GM21381 (cell line): Measurements from ENCODE around the gene LRRC73.
"Not testable (repeated sequence)": the region's sequence is repeated elsewhere in the genome, so short reads cannot be mapped to it uniquely, and the experiment has no call there.

Experiments used
- ATAC-seq: cut with Tn5 transposase; IDR thresholded peaks from one replicate; pipeline ENCODE4 v1.9.1; 2021; ENCODE audit warnings: mild to moderate bottlenecking, moderate library complexity; ENCODE audit not compliant: unreplicated experiment

The LRRC73 gene

GRCh38 chr6:43511824-43512415 is 1.8 kb upstream of the LRRC73 start:
- no peak for ATAC-seq

GRCh38 chr6:43510827-43511163 is 649 bp upstream of the LRRC73 start:
- no peak for ATAC-seq

- no peak for ATAC-seq
Observed at GRCh38 chr6:43509142-43509983, 783 bp downstream of the LRRC73 start.

GRCh38 chr6:43508481-43509141 is 1.5 kb downstream of the LRRC73 start:
- no peak for ATAC-seq

- ATAC-seq, result peak; percentile 48
Observed at GRCh38 chr6:43506667-43507471, 3.3 kb downstream of the LRRC73 start.

- ATAC-seq, result no peak
Observed at GRCh38 chr6:43506171-43506570, 4.0 kb downstream of the LRRC73 start.

- ATAC-seq, result no peak
Observed at GRCh38 chr6:43505718-43506117, 4.4 kb downstream of the LRRC73 start.

- ATAC-seq, result no peak
Observed at GRCh38 chr6:43504756-43505593, 5.2 kb downstream of the LRRC73 start.

GRCh38 chr6:43503443-43503842 is 6.7 kb downstream of the LRRC73 start:
- ATAC-seq, result no peak

GRCh38 chr6:43502666-43503065 is 7.5 kb downstream of the LRRC73 start:
- ATAC-seq, result no peak

- ATAC-seq, result no peak
Observed at GRCh38 chr6:43500921-43501320, 9.2 kb downstream of the LRRC73 start.

GRCh38 chr6:43499028-43499815 is 10.9 kb downstream of the LRRC73 start:
- ATAC-seq, result no peak

GRCh38 chr6:43498291-43498690 is 11.9 kb downstream of the LRRC73 start:
- not testable (repeated sequence) for ATAC-seq

- no peak for ATAC-seq
Observed at GRCh38 chr6:43497689-43498088, 12.5 kb downstream of the LRRC73 start.

GRCh38 chr6:43497129-43497396 is 13.1 kb downstream of the LRRC73 start:
- no peak for ATAC-seq

GRCh38 chr6:43496370-43497128 is 13.6 kb downstream of the LRRC73 start:
- ATAC-seq, result no peak

GRCh38 chr6:43495409-43495941 is 14.7 kb downstream of the LRRC73 start:
- ATAC-seq, result no peak

- no peak for ATAC-seq
Observed at GRCh38 chr6:43494766-43495165, 15.4 kb downstream of the LRRC73 start.

GRCh38 chr6:43494321-43494720 is 15.8 kb downstream of the LRRC73 start:
- ATAC-seq, result no peak
